ENCODE data around the gene RTCB.
"Not testable (repeated sequence)": the region's sequence is repeated elsewhere in the genome, so short reads cannot be mapped to it uniquely, and the experiment has no call there.

Gene RTCB

GRCh38 chr22:32385681-32386080 lies 26.4 kb downstream of the RTCB start:
- no peak for DNase-seq

- DNase-seq = no peak
These were observed 31.1 kb downstream of the RTCB start for GRCh38 chr22:32380991-32381390.

- no peak for DNase-seq
These were observed 33.3 kb downstream of the RTCB start for GRCh38 chr22:32378707-32379272.

- DNase-seq = no peak
These were observed 35.4 kb downstream of the RTCB start for GRCh38 chr22:32376681-32377080.

- no peak for DNase-seq
These were observed 36.2 kb downstream of the RTCB start for GRCh38 chr22:32375678-32376450.

- DNase-seq = no peak
These were observed 47.8 kb downstream of the RTCB start for GRCh38 chr22:32364210-32364609.

- DNase-seq = no peak
These were observed 50.8 kb downstream of the RTCB start for GRCh38 chr22:32361257-32361656.

GRCh38 chr22:32360096-32360495 lies 52.0 kb downstream of the RTCB start:
- not testable (repeated sequence) for DNase-seq

GRCh38 chr22:32357567-32357966 lies 54.5 kb downstream of the RTCB start, which contains the start of gene RFPL3:
TSS of gene RFPL3 (plus strand) at chr22:32357867. CDS start at chr22:32358072, 205 bp downstream.
- DNase-seq = not testable (repeated sequence)

- no peak for DNase-seq
These were observed 56.3 kb downstream of the RTCB start for GRCh38 chr22:32355760-32356159.

- no peak for DNase-seq
These were observed 57.4 kb downstream of the RTCB start for GRCh38 chr22:32354360-32355351.

GRCh38 chr22:32353840-32354239 lies 58.2 kb downstream of the RTCB start:
- no peak for DNase-seq

GRCh38 chr22:32353292-32353691 lies 58.8 kb downstream of the RTCB start:
- DNase-seq = no peak

GRCh38 chr22:32352681-32353080 lies 59.4 kb downstream of the RTCB start:
- DNase-seq = no peak

- not testable (repeated sequence) for DNase-seq
These were observed 60.2 kb downstream of the RTCB start for GRCh38 chr22:32351875-32352274.

GRCh38 chr22:32348031-32348611 lies 63.9 kb downstream of the RTCB start:
- no peak for DNase-seq

- DNase-seq = no peak
These were observed 68.1 kb downstream of the RTCB start for GRCh38 chr22:32343941-32344340.

- no peak for DNase-seq
These were observed 69.1 kb downstream of the RTCB start for GRCh38 chr22:32342977-32343376.

GRCh38 chr22:32341122-32341740 lies 70.8 kb downstream of the RTCB start:
- DNase-seq = no peak

GRCh38 chr22:32340411-32340810 lies 71.6 kb downstream of the RTCB start:
- no peak for DNase-seq

GRCh38 chr22:32339190-32340012 lies 72.6 kb downstream of the RTCB start:
- DNase-seq = no peak
